IPS-18c (cell line): ENCODE data around the gene COA1.
A peak's percentile ranks its signal among the peaks of the same experiment; 100 is the strongest.
"Not testable (repeated sequence)": the region's sequence is repeated elsewhere in the genome, so short reads cannot be mapped to it uniquely, and the experiment has no call there.

Experiments used
- H3K4me3 ChIP-seq: 2 replicates; pipeline ENCODE4 v1.7.0; 2013; ENCODE audit warnings: low read depth, mild to moderate bottlenecking, low read length, moderate library complexity; ENCODE audit not compliant: insufficient read depth
- H3K9me3 ChIP-seq: one replicate; pipeline ENCODE4 v1.6.1; 2013; ENCODE audit warnings: mild to moderate bottlenecking, low read length, moderate library complexity; ENCODE audit not compliant: control insufficient read depth, insufficient read depth

COA1 gene

GRCh38 chr7:43735802-43736603 is 6.7 kb upstream of the COA1 start:
- H3K9me3 ChIP-seq, result peaks cover 4% of the 10 kb centered on the region
- H3K4me3 ChIP-seq, result no peak overlapping the region

GRCh38 chr7:43735403-43735801 is 6.1 kb upstream of the COA1 start:
- H3K9me3 ChIP-seq, result peaks cover 4% of the 10 kb centered on the region
- H3K4me3 ChIP-seq, result no peak overlapping the region

GRCh38 chr7:43734575-43735332 is 5.4 kb upstream of the COA1 start:
- H3K9me3 ChIP-seq, H3K4me3 ChIP-seq: not testable (repeated sequence)

GRCh38 chr7:43731494-43731893 is 2.2 kb upstream of the COA1 start:
- H3K4me3 ChIP-seq, H3K9me3 ChIP-seq: not testable (repeated sequence)

GRCh38 chr7:43729924-43730248 is 563 bp upstream of the COA1 start:
- Histone ChIP-seq H3K9me3 (no peaks in the 10 kb centered on the region), H3K4me3 (peak overlapping the region; percentile 91)

- H3K4me3 ChIP-seq, result no peak overlapping the region
- no peaks in the 10 kb centered on the region for H3K9me3 ChIP-seq
Observed at GRCh38 chr7:43727494-43727893, 1.8 kb downstream of the COA1 start.

- Histone ChIP-seq H3K4me3 (no peak overlapping the region), H3K9me3 (no peaks in the 10 kb centered on the region)
Observed at GRCh38 chr7:43727003-43727402, 2.3 kb downstream of the COA1 start.

GRCh38 chr7:43726466-43726865 is 2.9 kb downstream of the COA1 start:
- no peaks in the 10 kb centered on the region for H3K9me3 ChIP-seq
- no peak overlapping the region for H3K4me3 ChIP-seq

- H3K4me3 ChIP-seq, result no peak overlapping the region
- no peaks in the 10 kb centered on the region for H3K9me3 ChIP-seq
Observed at GRCh38 chr7:43725251-43725650, 4.1 kb downstream of the COA1 start.

- H3K4me3 ChIP-seq, result no peak overlapping the region
- H3K9me3 ChIP-seq, result no peaks in the 10 kb centered on the region
Observed at GRCh38 chr7:43723007-43723341, 6.3 kb downstream of the COA1 start.

- no peaks in the 10 kb centered on the region for H3K9me3 ChIP-seq
- no peak overlapping the region for H3K4me3 ChIP-seq
Observed at GRCh38 chr7:43721193-43721806, 8.0 kb downstream of the COA1 start.

GRCh38 chr7:43716598-43716997 is 12.7 kb downstream of the COA1 start:
- no peaks in the 10 kb centered on the region for H3K9me3 ChIP-seq
- H3K4me3 ChIP-seq, result no peak overlapping the region; the same call in 1 of the 2 replicates

GRCh38 chr7:43715966-43716365 is 13.4 kb downstream of the COA1 start:
- H3K9me3 ChIP-seq, H3K4me3 ChIP-seq: not testable (repeated sequence)

- Histone ChIP-seq H3K4me3 (no peak overlapping the region), H3K9me3 (no peaks in the 10 kb centered on the region)
Observed at GRCh38 chr7:43711503-43711902, 17.8 kb downstream of the COA1 start.

GRCh38 chr7:43708055-43708454 is 21.3 kb downstream of the COA1 start:
- H3K9me3 ChIP-seq, H3K4me3 ChIP-seq: not testable (repeated sequence)

GRCh38 chr7:43703573-43703972 is 25.8 kb downstream of the COA1 start:
- Histone ChIP-seq H3K4me3 (no peak overlapping the region), H3K9me3 (no peaks in the 10 kb centered on the region)

GRCh38 chr7:43702974-43703373 is 26.3 kb downstream of the COA1 start:
- H3K9me3 ChIP-seq, result no peaks in the 10 kb centered on the region
- no peak overlapping the region for H3K4me3 ChIP-seq

- no peak overlapping the region for H3K4me3 ChIP-seq
- H3K9me3 ChIP-seq, result no peaks in the 10 kb centered on the region
Observed at GRCh38 chr7:43701929-43702328, 27.4 kb downstream of the COA1 start.
